HFF-Myc (cell line): ENCODE data around the gene IDH3G.

Experiments
- DNase-seq: peaks from one replicate; pipeline ENCODE4 v3.0.0-alpha.2; 2011; ENCODE audit warnings: low read depth; ENCODE audit errors: extremely low read depth
- H3K4me3 ChIP-seq: replicated peaks from 2 replicates; pipeline ENCODE4 v1.5.1; 2011; ENCODE audit warnings: low read depth, mild to moderate bottlenecking, control low read depth, low read length
- CTCF ChIP-seq: IDR thresholded peaks from 2 replicates; pipeline ENCODE4 v1.5.1; 2012; ENCODE audit warnings: mild to moderate bottlenecking, low read depth, low read length, control low read depth; ENCODE audit errors: missing control alignments

Gene IDH3G

DNA sequence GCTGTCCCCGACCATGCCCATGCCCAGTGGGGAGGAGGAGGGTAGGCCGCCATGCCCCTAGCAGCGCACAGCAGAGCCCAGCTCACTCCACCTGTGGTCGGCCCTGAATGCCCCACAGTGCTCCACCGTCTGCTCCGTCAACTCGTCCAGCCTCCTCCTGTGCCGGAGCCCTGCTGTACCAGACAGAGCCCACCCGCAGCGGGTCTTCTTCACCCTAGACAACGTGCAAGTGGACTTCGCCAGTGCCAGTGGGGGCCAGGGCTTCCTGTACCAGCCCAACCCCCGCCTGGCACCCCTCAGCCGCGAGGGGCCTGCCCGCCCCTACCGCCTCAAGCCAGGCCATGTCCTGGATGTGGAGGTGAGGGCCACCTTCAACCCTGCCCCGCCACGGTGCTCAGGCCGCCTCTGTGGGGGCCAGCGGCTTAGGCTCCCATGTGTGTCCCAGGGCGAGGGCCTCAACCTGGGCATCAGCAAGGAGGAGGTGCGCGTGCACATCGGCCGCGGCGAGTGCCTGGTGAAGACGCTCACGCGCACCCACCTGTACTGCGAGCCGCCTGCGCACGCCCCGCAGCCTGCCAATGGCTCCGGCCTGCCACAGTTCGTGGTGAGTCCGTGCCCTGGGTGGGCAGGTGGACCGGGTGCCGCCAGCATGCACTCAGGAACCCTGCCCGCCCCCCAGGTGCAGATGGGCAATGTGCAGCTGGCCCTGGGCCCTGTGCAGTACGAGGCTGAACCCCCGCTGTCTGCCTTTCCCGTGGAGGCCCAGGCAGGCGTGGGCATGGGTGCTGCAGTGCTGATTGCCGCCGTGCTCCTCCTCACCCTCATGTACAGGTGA is 20.2 kb downstream of the IDH3G start:
- no peak for TF ChIP-seq CTCF
- no peak for DNase-seq
- H3K4me3 ChIP-seq: no peak overlapping the region

DNA sequence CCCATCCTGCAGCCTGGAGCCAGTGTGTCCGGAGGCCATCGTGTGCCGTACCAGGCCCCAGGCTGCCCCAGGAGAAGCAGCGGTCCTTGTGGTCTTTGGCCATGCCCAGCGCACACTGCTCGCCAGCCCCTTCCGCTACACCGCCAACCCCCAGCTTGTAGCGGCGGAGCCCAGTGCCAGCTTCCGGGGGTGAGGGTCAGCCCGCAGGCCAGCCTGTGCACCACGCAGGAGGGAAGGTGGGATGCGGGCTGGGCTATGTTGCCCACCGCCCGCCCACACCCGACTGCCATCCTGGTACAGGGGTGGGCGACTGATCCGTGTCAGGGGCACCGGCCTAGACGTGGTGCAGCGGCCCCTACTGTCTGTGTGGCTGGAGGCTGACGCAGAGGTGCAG is 21.0 kb downstream of the IDH3G start:
- DNase-seq: no peak
- TF ChIP-seq CTCF: no peak
- H3K4me3 ChIP-seq: no peak overlapping the region

DNA sequence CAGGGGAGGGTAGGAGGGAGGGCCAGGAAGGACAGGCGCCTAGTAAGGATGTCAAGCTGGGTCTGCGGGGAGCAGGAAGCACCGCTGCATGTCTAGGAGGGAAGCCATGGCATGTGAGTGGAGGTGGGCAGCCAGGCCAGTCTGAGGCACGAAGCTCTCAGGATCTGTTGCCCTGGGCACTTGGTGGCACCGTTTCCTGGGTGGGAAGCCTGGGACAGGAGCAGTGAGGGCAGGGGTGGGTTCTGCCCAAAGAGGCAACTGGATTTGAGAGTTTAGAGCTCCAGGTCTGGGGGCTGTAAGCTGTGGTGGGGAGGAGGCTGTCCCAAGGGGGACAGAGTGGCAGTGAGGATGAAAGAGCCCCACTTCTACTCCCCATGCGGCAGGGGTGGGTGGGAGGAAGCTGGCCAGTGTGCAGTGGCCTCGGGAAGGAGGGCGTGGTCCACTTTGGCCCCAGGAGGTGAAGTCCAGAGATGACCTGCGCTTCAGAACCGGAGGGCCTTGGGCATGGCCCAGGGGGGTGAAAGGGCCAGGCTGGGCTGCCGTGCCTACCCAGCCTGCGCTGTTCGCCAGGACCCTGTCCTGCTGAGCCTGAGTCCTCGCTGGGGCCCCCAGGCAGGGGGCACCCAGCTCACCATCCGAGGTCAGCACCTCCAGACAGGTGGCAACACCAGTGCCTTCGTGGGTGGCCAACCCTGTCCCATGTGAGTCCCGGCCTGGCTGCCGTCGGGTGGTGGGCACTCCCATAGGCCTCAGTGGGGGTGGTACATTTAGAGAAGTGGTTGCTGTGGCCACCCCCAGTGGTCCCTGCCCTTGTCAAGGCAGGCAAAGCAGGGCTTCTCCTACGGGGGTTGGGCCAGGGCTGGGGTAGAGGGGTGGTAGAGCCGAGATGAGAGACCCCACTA is 21.6 kb downstream of the IDH3G start:
- DNase-seq: no peak

DNA sequence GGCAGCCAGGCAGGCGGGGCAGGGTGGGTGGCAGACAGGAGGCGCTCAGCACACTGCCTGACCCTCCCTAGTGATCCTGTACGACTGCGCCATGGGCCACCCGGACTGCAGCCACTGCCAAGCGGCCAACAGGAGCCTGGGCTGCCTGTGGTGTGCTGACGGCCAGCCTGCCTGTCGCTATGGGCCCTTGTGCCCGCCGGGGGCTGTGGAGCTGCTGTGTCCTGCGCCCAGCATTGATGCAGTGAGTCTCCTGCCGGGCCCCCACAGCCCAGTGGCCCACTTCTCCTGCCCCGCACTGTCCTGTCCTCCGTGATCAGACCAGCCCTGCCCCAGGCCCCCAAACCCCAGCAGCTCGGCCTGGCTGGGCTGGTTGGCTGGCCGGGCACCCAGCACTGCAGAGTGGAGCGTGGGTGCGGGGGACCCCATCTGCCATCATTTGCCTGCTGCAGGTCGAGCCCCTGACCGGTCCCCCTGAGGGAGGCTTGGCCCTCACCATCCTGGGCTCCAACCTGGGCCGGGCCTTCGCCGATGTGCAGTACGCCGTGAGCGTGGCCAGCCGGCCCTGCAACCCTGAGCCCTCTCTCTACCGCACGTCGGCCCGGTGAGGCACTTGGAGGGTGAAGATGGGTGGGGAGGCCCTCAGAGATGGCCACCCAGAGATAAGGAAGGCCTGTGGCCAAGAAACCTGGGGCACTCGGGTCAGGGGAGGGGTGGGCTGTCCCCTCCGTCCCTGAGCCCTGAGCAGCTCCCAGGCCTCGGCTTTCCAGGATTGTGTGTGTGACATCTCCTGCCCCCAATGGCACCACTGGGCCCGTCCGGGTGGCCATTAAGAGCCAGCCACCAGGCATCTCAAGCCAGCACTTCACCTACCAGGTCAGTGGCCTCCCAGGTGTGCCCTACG is 22.5 kb downstream of the IDH3G start:
- DNase-seq: no peak
- no peak for TF ChIP-seq CTCF
- H3K4me3 ChIP-seq: no peak overlapping the region

More for the DNA sequence above, 21.6 kb downstream of the IDH3G start:
- H3K4me3 ChIP-seq: no peak overlapping the region
- no peak for TF ChIP-seq CTCF

DNA sequence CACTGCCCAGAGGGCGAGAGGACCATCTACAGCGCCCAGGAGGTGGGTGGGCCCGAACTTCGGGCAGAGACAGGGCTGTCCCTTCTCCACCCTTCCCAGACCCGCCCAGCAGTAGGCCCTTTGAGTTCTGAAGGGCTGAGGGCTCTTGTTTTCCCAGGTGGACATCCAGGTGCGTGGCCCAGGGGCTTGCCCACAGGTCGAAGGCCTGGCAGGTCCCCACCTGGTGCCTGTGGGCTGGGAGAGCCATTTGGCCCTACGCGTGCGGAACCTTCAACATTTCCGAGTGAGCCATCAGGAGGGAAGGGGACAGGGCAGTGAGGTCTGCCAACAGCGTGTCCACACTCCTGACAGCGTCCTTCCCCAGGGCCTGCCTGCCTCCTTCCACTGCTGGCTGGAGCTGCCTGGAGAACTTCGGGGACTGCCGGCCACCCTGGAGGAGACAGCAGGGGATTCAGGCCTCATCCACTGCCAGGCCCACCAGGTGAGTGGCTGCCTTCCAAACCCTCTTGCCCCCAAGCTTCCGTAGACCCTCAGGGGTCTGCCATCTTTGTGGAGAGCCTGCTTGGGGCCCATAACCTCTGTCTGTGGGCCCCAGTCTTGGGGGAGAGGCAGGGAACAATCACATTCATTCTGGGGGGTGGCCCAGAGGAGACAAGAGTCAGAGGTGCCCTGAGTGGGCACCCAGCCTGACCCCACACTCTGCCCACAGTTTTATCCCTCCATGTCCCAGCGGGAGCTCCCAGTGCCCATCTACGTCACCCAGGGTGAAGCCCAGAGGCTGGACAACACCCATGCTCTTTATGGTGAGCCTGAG is 23.4 kb downstream of the IDH3G start:
- no peak for DNase-seq
- no peak overlapping the region for H3K4me3 ChIP-seq
- no peak for TF ChIP-seq CTCF
